ENCODE data around the gene GAS2L3. TPM values are rescaled to one million over a fixed set of nuclear protein-coding genes. Genes with fewer than 3 reads are reported as not detected.
"Not testable (repeated sequence)": the region's sequence is repeated elsewhere in the genome, so short reads cannot be mapped to it uniquely, and the experiment has no call there.

The GAS2L3 gene
- total and polyA plus RNA-seq, 2 experiments from 2014 or later = 6.1 to 9.8 TPM

DNA sequence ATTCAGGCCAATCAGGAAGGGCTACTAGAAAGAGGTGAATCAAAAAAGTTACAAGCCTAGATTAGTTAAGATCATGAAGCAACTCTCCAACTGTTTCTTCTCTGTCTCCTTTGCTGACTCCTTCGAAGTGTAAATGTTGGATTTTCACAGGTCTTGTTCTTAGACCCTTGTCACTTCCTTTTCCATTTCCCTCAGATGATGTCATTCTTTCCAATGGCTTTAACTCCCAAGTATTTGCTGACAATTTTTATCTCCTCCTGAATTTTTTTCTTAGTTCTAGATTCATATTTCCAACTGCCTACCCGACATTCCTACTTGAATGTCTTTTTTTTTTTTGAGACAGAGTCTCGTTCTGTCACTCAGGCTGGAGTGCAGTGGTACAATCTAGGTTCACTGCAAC lies 10.8 kb downstream of the GAS2L3 start:
- Histone ChIP-seq H4K20me1 (ENCODE audit: insufficient read depth) (no peaks in the 10 kb centered on the region), H3K36me3 (ENCODE audit: low read depth) (no peaks in the 10 kb centered on the region), H3K4me2 (ENCODE audit: unreplicated experiment) (no peak overlapping the region), H3K9me3 (ENCODE audit: low read depth) (no peaks in the 10 kb centered on the region), H3K4me3 (no peak overlapping the region), H3K27ac (no peak overlapping the region), H3K79me2 (ENCODE audit: insufficient read depth) (peaks cover 63% of the 10 kb centered on the region), H2AFZ (no peak overlapping the region), H3K4me1 (ENCODE audit: insufficient read depth) (no peaks in the 10 kb centered on the region), H3F3A (ENCODE audit: insufficient read depth) (no peaks in the 10 kb centered on the region), H3K27me3 (replicated peaks; ENCODE audit: insufficient read depth) (no peaks in the 10 kb centered on the region), H3K9ac (no peak overlapping the region), H3K9me2 (ENCODE audit: insufficient read depth) (no peaks in the 10 kb centered on the region)
- DNase-seq = no peak
- in situ Hi-C loops (cut with MboI) = no loop called here
- 98% methylated on average over 3 of the region's 3 CpGs for WGBS, 2 experiments (ENCODE audit: low coverage in 1 of 2, low lambda C conversion rate in 2 of 2, missing lambda C conversion rate in 2 of 2)
- TF ChIP-seq EZH2phosphoT487 (IDR thresholded peaks at IDR 0.05; ENCODE audit: insufficient read depth, low read depth) (no peak), EZH2 (IDR thresholded peaks at IDR 0.05; ENCODE audit: insufficient read depth, poor library complexity, severe bottlenecking) (no peak)

DNA sequence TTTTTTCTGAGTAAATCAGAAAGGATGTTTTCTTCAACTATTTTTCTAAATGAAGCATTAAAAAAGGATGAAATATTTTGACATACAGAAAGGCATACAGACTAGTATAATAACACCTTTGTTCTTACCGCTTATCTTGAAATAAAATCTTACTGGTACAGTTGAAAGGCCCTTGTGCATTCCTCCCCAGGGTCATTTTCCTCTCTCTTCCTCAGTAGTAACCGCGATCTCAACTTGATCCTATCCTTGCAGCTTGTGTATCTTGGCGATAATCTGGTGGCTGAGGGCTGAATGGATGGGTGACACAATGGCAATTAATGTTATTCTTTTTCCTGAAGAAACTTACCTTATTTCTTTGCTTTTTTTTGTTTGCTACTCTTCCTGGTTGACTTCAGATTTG lies 18.5 kb downstream of the GAS2L3 start:
- Histone ChIP-seq H3K4me3 (no peak overlapping the region), H3K9me2 (ENCODE audit: insufficient read depth) (no peaks in the 10 kb centered on the region), H3K4me2 (ENCODE audit: unreplicated experiment) (no peak overlapping the region), H3F3A (ENCODE audit: insufficient read depth) (0 out of 2 replicates have a peak, but pooled peaks cover 3% of the 10 kb centered on the region), H3K36me3 (ENCODE audit: low read depth) (no peaks in the 10 kb centered on the region), H4K20me1 (ENCODE audit: insufficient read depth) (no peaks in the 10 kb centered on the region), H2AFZ (0 out of 2 replicates have a peak overlapping the region, but pooled peaks have one; percentile 92), H3K9ac (no peak overlapping the region), H3K4me1 (ENCODE audit: insufficient read depth) (peaks cover 11% of the 10 kb centered on the region), H3K9me3 (ENCODE audit: low read depth) (no peaks in the 10 kb centered on the region), H3K27ac (no peak overlapping the region), H3K79me2 (ENCODE audit: insufficient read depth) (peaks cover 32% of the 10 kb centered on the region; the same call in 1 of the 2 replicates), H3K27me3 (replicated peaks; ENCODE audit: insufficient read depth) (no peaks in the 10 kb centered on the region)
- WGBS, 2 experiments (ENCODE audit: low coverage in 1 of 2, low lambda C conversion rate in 2 of 2, missing lambda C conversion rate in 2 of 2) = 97 to 99% methylated on average over 4 of the region's 4 CpGs
- in situ Hi-C loops (cut with MboI) = no loop called here
- TF ChIP-seq EZH2phosphoT487 (IDR thresholded peaks at IDR 0.05; ENCODE audit: insufficient read depth, low read depth) (no peak), EZH2 (IDR thresholded peaks at IDR 0.05; ENCODE audit: insufficient read depth, poor library complexity, severe bottlenecking) (no peak)
- DNase-seq = no peak

DNA sequence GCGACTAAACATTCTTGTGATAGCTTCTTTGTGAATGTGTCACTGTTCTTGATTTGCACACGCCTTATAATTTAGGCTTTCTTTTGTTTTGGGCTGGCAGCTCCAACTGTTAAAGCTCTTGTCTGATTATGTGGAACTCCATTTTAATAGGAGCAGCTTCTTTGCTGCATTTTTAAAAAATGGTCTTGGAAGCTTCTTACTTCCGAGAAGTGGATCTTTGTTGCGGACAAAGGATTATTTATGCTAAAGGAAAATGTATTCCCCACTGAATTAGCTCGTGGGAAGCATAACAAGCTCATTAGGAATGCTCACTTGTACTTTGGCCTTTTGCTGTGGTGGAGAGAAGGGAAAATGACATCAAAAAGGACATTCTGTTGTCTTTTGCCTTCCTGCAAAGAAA lies 20.0 kb downstream of the GAS2L3 start:
- peak overlapping the region; percentile 97 for H3K4me2 ChIP-seq (ENCODE audit: unreplicated experiment)
- H3F3A ChIP-seq (ENCODE audit: insufficient read depth) = 0 out of 2 replicates have a peak, but pooled peaks cover 3% of the 10 kb centered on the region
- 6 to 9% methylated on average over 5 of the region's 5 CpGs for WGBS, 2 experiments (ENCODE audit: low coverage in 1 of 2, low lambda C conversion rate in 2 of 2, missing lambda C conversion rate in 2 of 2)
- TF ChIP-seq EZH2 (IDR thresholded peaks at IDR 0.05; ENCODE audit: insufficient read depth, poor library complexity, severe bottlenecking) (no peak), EZH2phosphoT487 (IDR thresholded peaks at IDR 0.05; ENCODE audit: insufficient read depth, low read depth) (no peak)
- H3K4me3 ChIP-seq = peak overlapping the region; percentile 67
- peak overlapping the region; percentile 76 for H3K9ac ChIP-seq
- H3K79me2 ChIP-seq (ENCODE audit: insufficient read depth) = peaks cover 29% of the 10 kb centered on the region; the same call in 1 of the 2 replicates
- H3K36me3 ChIP-seq (ENCODE audit: low read depth) = no peaks in the 10 kb centered on the region
- DNase-seq = peak; percentile 62
- no peaks in the 10 kb centered on the region for H3K9me3 ChIP-seq (ENCODE audit: low read depth)
- peaks cover 11% of the 10 kb centered on the region for H3K4me1 ChIP-seq (ENCODE audit: insufficient read depth)
- H3K9me2 ChIP-seq (ENCODE audit: insufficient read depth) = no peaks in the 10 kb centered on the region
- no peaks in the 10 kb centered on the region for H3K27me3 ChIP-seq (replicated peaks; ENCODE audit: insufficient read depth)
- no peaks in the 10 kb centered on the region for H4K20me1 ChIP-seq (ENCODE audit: insufficient read depth)
- H2AFZ ChIP-seq = peak overlapping the region; percentile 92
- in situ Hi-C loops (cut with MboI) = no loop called here
- peak overlapping the region; percentile 47 for H3K27ac ChIP-seq

- no peak overlapping the region for H3K4me3 ChIP-seq
- no peak overlapping the region for H3K27ac ChIP-seq
- no peaks in the 10 kb centered on the region for H3K36me3 ChIP-seq (ENCODE audit: low read depth)
- H3F3A ChIP-seq (ENCODE audit: insufficient read depth) = no peaks in the 10 kb centered on the region
- no peaks in the 10 kb centered on the region for H3K9me3 ChIP-seq (ENCODE audit: low read depth)
- H4K20me1 ChIP-seq (ENCODE audit: insufficient read depth) = no peaks in the 10 kb centered on the region
- no peaks in the 10 kb centered on the region for H3K4me1 ChIP-seq (ENCODE audit: insufficient read depth)
- H3K9me2 ChIP-seq (ENCODE audit: insufficient read depth) = no peaks in the 10 kb centered on the region; the same call in 1 of the 2 replicates
- H3K9ac ChIP-seq = no peak overlapping the region
- H2AFZ ChIP-seq = no peak overlapping the region
- no peak overlapping the region for H3K4me2 ChIP-seq (ENCODE audit: unreplicated experiment)
- 92 to 97% methylated on average over 1 of the region's 1 CpG for WGBS, 2 experiments (ENCODE audit: low coverage in 1 of 2, low lambda C conversion rate in 2 of 2, missing lambda C conversion rate in 2 of 2)
- no peak for TF ChIP-seq EZH2phosphoT487 (IDR thresholded peaks at IDR 0.05; ENCODE audit: insufficient read depth, low read depth)
- no peak for TF ChIP-seq EZH2 (IDR thresholded peaks at IDR 0.05; ENCODE audit: insufficient read depth, poor library complexity, severe bottlenecking)
- in situ Hi-C loops (cut with MboI) = no loop called here
- H3K79me2 ChIP-seq (ENCODE audit: insufficient read depth) = no peaks in the 10 kb centered on the region
- H3K27me3 ChIP-seq (replicated peaks; ENCODE audit: insufficient read depth) = no peaks in the 10 kb centered on the region
- no peak for DNase-seq
Measured at GRCh38 chr12:100601626-100602025, 28.1 kb downstream of the GAS2L3 start.

GRCh38 chr12:100602997-100603396 lies 29.5 kb downstream of the GAS2L3 start:
- WGBS, 2 experiments (ENCODE audit: low coverage in 1 of 2, low lambda C conversion rate in 2 of 2, missing lambda C conversion rate in 2 of 2) = 93 to 95% methylated on average over 1 of the region's 1 CpG
- H3K9me3 ChIP-seq (ENCODE audit: low read depth); H2AFZ ChIP-seq; H4K20me1 ChIP-seq (ENCODE audit: insufficient read depth); in situ Hi-C loops (cut with MboI); H3K27me3 ChIP-seq (replicated peaks; ENCODE audit: insufficient read depth); H3K79me2 ChIP-seq (ENCODE audit: insufficient read depth); H3K4me1 ChIP-seq (ENCODE audit: insufficient read depth); H3K27ac ChIP-seq; H3F3A ChIP-seq (ENCODE audit: insufficient read depth); H3K4me3 ChIP-seq; H3K4me2 ChIP-seq (ENCODE audit: unreplicated experiment); H3K36me3 ChIP-seq (ENCODE audit: low read depth); DNase-seq; H3K9ac ChIP-seq; H3K9me2 ChIP-seq (ENCODE audit: insufficient read depth): not testable (repeated sequence)
